NCI-H345 treated with DMSO at 0.1 percent for 48 hours (cell line): ENCODE measurements around the gene EFS.
A peak's percentile ranks its signal among the peaks of the same experiment; 100 is the strongest.
"Not testable (repeated sequence)": the region's sequence is repeated elsewhere in the genome, so short reads cannot be mapped to it uniquely, and the experiment has no call there.

ENCODE experiments used
- DNase-seq: peaks from one replicate; lab custom pipeline; 2025; ENCODE audit not compliant: unreplicated experiment; lab: John Stamatoyannopoulos, UW

Gene EFS

DNA sequence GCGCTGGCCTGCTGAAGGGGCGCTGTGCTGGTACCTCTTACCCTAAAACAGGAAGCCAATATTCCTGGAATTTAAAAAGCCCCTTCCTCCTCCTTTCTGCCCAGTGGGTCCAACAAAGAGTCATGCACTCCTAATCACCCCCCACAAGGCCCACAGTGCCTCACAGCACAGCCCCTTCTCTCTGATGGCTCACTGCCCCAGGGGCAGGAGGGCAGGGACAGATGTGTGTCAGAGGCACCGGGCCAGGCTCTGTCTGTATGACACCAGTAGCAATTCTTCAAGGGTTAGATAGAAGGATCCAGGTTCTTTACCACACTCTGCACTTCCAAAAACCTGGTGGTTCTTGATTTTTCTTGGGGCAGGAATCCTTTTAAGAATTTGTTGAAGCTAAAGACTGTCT lies 34.2 kb upstream of the EFS start:
- no peak for DNase-seq

DNA sequence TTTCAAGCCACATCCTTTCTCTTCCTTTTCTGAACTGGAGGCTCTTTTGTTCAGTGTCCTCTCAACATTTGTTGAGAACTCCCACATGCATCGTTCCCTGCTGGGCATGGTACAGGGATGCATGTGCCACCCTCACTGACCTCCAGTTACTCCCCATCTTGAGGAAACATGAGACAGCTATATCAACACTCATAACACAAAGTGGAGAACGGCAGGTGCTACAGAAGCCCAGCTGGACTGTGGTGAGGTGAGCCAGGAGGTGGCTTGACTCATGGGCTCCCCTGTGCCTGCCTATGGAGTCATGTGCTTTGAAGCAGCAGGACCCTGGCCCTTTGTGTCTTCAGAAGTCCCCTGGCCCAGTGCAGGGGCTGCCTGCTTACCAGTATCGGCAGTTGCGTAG lies 33.4 kb upstream of the EFS start:
- peak; percentile 32 for DNase-seq

- no peak for DNase-seq
Observed at GRCh38 chr14:23396781-23397407, 31.9 kb upstream of the EFS start.

DNA sequence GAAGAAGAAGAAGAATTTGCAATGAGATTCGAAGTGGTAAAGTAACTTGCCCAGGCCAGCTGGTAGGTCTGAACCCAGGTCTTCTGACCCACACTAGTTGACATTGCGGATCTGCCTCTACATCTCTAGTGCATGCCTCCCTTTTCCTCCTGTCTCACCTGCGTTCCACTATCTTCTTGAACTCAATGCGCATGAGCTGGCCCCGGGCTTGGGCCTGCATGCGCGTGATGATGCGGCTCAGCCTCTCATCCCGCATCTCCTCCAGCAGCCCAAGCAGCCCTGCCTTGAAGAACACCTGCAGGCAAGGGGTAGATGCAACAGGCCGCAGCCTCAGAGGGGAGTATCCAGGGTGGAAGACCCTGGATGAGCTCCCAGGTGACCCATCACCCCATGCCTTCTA lies 31.2 kb upstream of the EFS start:
- DNase-seq, result no peak

- no peak for DNase-seq
Observed at GRCh38 chr14:23392613-23393012, 27.6 kb upstream of the EFS start.

DNA sequence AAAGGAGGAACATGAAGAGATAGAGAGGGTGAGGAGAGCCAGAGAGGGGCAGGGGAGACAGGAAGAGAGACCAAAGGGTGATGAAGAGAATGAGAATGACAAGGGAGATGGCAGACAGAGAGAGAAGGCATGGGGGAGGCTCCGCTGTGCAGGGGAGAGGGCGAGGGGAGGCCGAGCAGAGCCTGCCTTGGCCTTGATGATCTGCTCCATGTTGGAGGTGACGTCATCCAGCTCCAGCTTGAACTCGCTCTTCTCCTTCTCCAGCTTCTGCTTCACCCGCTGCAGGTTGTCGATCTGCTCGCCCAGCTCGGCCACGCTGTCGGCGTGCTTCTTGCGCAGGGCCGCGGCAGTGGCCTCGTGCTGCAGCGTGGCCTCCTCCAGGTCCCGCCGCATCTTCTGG lies 24.9 kb upstream of the EFS start:
- DNase-seq, result not testable (repeated sequence)

- no peak for DNase-seq
Observed at GRCh38 chr14:23389396-23389795, 24.4 kb upstream of the EFS start.

DNA sequence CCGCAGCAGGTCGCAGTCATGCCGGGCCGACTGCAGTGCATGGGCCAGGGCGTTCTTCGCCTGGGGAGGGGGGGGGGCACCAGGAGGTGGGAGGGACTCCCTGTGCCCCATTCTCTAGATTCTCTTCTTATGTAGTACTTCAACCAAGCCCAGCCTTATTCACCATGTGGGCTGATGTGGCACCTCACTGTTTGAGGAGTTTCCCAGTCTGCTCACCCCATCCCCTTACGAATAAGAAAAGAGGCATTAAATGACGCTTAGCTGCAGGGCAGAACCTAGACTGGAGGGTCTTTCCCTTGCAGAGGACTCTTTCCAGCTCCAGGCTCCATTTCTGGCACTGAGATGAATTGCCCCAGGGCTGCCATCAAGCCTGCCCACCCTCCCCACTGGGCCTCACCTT lies 24.0 kb upstream of the EFS start:
- DNase-seq, result no peak

GRCh38 chr14:23387916-23388882 lies 23.2 kb upstream of the EFS start:
- DNase-seq, result no peak

- no peak for DNase-seq
Observed at GRCh38 chr14:23386999-23387398, 22.0 kb upstream of the EFS start.

DNA sequence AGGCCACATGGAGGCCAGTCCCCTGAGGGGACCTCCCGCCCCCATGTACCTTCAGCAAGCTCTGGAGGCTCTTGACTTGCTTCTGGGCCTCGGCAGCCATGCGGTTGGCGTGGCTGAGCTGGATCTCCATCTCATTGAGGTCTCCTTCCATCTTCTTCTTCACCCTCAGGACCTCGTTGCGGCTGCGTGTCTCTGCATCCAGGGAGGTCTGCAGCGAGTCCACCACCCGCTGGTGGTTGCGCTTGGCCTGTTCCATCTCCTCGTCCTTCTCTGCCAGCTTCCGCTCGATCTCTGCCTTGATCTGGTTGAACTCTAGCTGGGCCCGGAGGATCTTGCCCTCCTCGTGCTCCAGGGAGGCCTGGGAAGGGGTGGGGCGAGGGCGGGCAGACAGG lies 21.3 kb upstream of the EFS start:
- not testable (repeated sequence) for DNase-seq

DNA sequence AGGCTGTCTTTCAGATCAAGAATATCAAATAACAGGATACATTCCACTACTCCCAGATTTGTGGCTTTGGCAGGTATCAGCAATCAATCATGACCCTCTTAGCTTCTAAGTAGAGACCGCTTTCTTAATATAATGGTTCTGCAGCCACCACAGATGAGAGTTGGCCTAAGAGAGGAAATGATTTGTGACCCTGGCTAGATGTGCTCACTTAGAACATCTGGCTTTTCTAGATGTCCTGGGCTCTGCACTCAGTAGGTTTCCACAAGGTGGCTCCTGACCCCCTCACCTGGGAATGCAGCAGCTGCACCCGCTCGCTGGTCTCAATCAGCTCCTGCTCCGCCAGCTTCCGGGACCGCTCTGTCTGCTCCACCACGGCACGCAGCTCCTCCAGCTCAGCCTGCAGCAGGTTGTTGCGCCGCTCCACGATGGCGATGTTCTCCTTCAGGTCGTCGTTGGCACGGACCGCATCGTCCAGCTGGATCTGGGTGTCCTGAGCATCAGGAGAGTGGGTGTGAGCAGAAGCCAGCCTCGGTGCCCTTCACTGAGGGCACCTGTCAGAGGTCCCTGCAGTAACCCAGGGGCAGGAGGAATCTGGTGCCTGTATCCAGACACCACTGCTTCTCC lies 20.8 kb upstream of the EFS start:
- DNase-seq, result no peak

DNA sequence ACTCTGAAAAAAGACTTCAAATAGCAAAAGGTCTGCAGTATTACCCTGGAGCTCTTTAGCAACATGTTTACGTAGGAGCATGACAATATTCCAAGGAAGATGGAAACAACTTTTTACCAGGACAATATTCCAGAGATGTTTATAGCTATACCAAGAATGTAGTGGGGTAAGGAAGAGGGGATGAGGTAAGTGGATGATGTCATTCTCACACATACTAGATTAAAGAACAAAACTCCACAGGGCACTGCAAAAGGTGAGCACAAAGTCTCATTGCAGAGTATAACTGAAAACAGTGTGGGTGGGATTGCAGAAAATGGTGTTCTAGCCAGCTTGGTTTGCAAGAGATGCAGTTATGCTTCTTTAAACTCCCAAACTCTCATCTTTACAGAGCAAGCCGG lies 20.3 kb upstream of the EFS start:
- DNase-seq, result no peak

- DNase-seq, result no peak
Observed at GRCh38 chr14:23384364-23385080, 19.6 kb upstream of the EFS start.

DNA sequence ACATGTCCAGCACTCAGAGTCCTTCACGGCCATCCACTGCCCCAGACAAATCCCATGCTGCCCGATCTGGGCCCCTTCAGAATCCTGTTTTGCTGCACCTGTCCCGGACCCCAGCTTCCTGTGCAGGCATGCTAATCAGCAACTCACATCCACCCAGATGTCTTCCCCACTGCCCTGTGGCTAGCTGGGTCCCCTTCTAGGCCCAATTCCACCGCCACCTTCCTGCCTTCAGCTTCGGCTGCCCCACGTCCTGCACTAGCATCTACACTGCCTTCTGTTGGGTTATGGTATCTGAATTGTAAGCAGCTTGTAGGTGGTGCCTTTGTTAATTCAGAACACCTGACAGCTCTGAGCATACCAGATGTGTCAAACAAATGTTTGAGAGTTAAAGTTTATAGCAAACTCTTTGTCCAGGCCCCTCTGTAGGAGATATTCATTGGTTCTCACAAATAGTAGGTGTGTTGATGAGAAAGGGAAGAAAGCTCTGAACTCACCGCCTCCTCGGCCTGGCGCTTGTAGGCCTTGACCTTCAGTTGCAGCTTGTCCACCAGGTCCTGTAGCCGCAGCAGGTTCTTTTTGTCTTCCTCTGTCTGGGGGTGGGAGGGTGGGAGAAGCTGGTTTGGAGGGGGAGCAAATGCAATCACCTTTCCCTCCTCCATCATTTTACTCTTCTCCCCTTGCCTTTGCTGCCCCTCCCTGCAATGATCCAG lies 17.9 kb upstream of the EFS start:
- DNase-seq, result no peak

GRCh38 chr14:23382276-23382675 lies 17.3 kb upstream of the EFS start:
- DNase-seq, result no peak

DNA sequence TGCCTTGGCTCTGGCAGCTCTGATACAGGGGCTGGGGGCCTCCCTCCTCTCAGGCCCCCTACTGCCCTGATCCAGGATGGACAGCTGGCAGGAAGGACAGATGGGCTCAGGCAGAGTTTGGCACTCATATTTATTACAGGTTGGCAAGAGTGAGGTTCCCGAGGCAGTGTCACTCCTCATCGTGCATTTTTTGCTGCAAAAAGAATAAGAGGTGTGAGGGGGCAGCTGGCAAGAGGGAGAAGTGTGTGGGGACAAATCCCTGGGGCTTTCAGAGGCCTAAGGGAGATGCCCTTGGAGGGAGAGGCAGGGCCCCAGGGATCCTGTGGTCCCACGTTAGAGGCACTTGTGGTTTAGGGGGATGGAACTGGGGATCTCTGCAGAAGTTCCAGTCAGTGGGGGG lies 16.9 kb upstream of the EFS start:
- DNase-seq, result peak; percentile 100

GRCh38 chr14:23380976-23381375 lies 16.0 kb upstream of the EFS start:
- DNase-seq, result no peak

DNA sequence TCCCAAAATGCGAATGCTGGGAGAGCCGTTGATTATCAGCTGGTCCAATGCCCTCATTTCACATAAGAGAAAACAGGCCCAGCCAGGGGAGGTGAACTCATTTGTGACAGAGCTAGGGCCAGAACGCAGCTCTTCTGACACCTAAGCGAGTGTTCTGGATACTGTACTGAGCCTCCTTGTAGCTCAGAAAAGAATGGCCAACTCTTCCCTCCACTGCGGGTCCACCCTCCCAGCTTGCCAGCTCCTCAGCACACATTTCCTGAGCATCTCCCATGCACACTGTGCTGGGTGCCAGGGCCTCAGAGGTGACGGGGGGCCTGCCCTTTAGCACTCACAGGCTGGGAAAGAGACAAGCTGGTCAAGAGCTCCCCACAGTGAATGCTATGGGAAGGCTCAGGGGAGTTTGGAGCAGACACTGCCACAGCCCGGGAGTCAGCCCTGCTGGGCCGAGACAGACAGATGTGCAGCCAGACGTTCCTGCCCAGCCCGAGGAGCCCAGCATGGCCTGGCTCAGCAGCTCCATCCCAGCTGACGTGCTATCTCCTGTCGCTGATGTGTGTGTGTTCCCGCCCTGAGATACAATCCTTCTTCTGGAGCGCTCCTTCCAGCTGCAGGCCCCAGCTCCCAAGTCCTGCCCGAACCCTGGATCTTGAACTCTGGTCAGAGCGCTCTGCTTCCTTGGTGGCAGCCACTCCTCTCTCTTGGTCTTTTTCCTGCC lies 15.4 kb upstream of the EFS start:
- DNase-seq, result no peak
